Esophagus muscularis mucosa (tissue), 4 donors: ENCODE results near the gene CXCL17.

Source experiments
- CTCF ChIP-seq, 3 experiments: fragments of 200-600 bp in 2 of 3; fragments of 450-650 bp in 1 of 3; sonication (generic) in 2 of 3; IDR thresholded peaks; one replicate each; pipeline ENCODE4 v1.5.1; 2017 to 2019; ENCODE audit warnings: antibody characterized with exemption in 3 of 3, mild to moderate bottlenecking in 2 of 3, moderate library complexity in 1 of 3
- EP300 ChIP-seq: sonication (generic); formaldehyde crosslinking; IDR thresholded peaks from one replicate; pipeline ENCODE4 v1.6.1; 2017; ENCODE audit warnings: antibody characterized with exemption
- POLR2A ChIP-seq: fragments of 450-650 bp; IDR thresholded peaks from one replicate; pipeline ENCODE4 v1.6.1; 2017; ENCODE audit warnings: antibody characterized with exemption, moderate library complexity, mild to moderate bottlenecking, low read depth
- POLR2AphosphoS5 ChIP-seq, 2 donors: sonication (generic); formaldehyde crosslinking; IDR thresholded peaks; one replicate each; pipeline ENCODE4 v1.6.1; 2017; ENCODE audit warnings: antibody characterized with exemption in 2 of 2

GRCh38 chr19:42452590-42452989 lies 9.8 kb upstream of the CXCL17 start:
- TF ChIP-seq CTCF (IDR thresholded peaks at IDR 0.05) (no peak), EP300 (no peak), POLR2AphosphoS5 (IDR thresholded peaks at IDR 0.05) (no peak), POLR2A (no peak)
